HG03159 (cell line): ENCODE data around the gene KAT2B.
"Not testable (repeated sequence)": the region's sequence is repeated elsewhere in the genome, so short reads cannot be mapped to it uniquely, and the experiment has no call there.

Experiments
- ATAC-seq: cut with Tn5 transposase; IDR thresholded peaks from one replicate; pipeline ENCODE4 v1.9.1; 2021; ENCODE audit warnings: mild to moderate bottlenecking, moderate library complexity; ENCODE audit not compliant: unreplicated experiment

KAT2B gene

DNA sequence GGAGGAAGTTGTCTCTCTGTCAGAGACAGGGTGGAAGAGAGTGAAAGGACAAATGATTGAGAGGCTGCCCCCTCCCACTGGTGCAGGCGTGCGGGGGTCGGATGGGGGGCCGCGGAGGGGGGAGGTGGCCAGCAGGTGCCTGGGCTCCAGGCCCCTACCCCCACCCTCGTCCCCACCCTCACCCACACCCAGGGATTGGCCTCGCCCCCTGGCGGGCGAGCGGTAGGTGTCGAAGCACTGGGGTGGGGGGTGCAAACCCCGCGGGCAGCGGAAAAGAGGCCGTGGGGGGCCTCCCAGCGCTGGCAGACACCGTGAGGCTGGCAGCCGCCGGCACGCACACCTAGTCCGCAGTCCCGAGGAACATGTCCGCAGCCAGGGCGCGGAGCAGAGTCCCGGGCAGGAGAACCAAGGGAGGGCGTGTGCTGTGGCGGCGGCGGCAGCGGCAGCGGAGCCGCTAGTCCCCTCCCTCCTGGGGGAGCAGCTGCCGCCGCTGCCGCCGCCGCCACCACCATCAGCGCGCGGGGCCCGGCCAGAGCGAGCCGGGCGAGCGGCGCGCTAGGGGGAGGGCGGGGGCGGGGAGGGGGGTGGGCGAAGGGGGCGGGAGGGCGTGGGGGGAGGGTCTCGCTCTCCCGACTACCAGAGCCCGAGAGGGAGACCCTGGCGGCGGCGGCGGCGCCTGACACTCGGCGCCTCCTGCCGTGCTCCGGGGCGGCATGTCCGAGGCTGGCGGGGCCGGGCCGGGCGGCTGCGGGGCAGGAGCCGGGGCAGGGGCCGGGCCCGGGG is at the start of gene KAT2B:
KAT2B (plus strand) TSS at position 682 of the 783 bp plus-strand sequence; CDS start at position 714, 32 bp downstream.
- peak; percentile 54 for ATAC-seq

DNA sequence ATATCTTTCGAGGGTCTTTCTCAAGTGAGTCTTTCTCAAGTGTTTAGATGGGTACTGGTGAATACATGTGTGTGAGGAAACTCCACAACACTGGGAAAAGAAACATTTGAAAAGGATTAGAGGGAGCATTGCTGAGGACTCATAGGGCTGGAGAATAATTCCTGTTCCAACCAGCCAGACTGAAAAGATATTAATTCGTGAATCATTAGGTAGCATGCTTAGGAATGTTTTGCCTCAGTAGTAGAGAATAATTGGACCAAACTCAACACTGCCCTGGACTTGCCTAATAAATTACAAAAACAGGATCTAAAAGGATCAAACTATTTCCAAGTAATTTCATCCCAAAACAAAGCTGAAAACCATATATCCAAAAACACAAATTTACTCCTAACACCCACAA is 45.5 kb upstream of the KAT2B start:
- no peak for ATAC-seq

DNA sequence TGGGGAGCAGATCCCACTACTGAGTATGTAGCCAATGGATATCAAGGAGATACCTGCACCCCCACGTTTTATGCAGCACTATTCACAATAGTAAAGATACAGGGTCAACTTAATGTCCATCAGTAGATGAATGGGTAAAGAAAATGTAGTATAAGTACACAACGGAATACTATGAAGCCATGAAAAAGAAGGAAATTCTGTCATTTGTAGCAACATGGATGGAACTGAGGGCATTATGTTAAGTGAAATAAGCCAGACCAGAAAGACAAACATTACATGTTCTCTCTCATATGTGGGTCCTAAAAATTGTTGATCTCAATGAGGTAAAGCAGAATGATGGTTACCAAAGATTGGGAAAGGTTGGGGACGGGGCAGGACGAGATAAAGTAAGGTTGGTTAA is 42.7 kb upstream of the KAT2B start:
- no peak for ATAC-seq

DNA sequence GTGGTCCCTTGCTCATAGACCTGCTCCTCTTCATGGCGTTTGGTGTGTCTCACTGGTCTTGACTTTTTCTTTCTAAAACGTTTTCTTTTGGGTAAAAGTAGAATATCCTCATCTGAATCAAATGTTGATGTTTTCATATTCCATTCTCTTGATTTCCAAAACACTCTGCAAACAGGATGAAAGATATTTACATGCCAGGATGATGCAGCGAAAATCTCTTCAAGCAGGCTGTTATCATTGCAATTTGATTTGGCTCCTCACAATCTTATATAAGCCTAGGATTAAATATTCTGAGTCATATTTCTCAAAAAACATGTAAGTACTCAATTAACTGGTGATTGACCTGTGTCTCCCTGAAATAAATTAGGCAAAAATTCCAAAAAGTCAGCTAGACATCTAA is 38.3 kb upstream of the KAT2B start:
- ATAC-seq, result no peak

DNA sequence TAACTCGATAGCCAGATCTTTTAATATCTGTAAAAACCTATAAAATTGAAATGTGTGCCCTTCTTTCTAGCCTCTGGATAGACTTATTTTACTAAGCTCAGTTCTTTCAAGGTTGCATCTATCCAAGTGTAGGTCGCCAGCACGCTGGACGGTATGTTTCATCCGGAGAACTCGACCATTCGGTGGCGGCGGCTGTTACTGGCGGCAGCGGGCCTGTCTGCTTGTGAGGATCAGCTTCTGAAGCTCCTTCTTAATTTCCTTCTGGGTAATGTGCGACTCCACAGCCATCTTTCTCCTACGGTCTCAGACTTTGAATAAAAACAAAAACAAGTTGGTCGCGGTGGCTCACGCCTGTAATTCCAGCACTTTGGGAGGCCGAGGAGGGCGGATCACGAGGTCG is 32.3 kb upstream of the KAT2B start:
- ATAC-seq, result no peak

DNA sequence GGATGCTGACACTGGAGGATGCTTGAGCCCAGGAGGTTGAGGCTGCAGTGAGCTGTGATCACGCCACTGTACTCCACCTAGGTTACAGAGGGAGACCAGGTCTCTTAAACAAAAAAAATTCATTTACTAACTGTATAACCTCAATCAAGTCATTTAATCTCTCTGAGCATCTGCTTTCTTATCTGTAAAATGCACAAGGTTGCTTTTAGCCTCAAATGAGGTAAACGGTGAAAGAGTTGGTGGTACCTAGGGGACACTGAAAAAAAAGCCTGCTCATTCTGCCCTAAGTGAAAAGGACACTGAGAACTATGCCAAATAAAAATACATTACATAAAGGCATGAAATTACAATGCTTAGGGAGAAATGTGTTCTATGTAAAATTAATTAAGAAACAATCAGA is 31.6 kb upstream of the KAT2B start:
- no peak for ATAC-seq

DNA sequence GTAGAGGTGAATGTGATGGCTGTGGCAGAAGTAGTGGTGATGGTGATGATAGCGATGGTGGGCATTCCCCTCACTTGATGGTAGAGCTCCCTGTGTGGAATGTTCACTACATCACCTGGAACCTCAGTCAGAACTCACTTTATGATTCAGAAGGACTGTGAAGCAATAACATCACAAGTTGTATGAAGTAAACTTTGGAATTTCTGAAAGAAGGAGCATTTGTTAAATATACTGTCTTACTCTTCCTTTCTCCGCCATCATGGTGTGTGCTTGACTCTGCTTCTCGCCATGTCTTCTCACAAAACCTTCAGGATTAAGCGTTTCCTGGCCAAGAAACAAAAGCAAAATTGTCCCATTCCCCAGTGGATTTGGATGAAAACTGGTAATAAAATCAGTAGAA is 28.1 kb upstream of the KAT2B start, which contains the start of gene PP2D1:
PP2D1 (minus strand) TSS at position 101 of the 400 bp plus-strand sequence. CDS start 192 bp downstream, outside the sequence.
- ATAC-seq, result no peak

DNA sequence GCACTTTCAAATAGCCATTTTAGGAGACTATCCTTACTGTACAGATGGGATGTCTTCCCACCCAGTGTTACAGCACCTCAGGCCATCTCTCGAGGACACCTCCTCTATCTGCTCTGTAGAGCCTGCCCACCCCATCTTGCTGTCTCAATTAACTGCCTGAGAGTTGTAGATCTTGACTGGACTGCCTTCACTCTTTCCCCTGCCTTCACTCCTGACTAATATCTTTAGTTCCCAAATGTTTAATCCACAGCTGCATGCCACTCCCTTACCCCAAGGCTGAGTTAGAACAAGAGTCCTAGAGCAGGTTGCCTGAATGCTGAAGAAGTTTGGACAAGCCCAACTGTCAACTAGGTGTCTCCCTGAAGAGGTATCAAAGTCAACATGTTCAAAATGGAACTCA is 26.9 kb upstream of the KAT2B start:
- ATAC-seq, result no peak

DNA sequence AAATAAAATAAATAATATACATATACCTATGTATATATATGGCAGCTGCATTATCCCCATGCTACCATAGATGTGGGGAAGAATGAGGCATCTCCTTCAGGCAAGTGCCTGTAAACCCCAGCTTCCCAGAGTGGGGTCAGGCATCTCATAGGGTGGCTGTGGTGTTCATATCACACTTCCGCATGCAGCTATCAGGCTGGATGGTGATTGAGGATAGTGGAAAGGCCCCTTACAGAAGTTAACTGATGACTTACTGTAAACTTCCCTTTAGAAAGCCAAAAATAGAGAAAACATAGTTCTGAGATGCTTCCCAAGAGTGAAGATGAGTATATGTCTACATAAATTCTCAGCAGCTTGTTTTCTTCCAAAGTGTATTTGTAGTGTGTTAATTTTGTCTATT is 24.7 kb upstream of the KAT2B start:
- ATAC-seq, result no peak

DNA sequence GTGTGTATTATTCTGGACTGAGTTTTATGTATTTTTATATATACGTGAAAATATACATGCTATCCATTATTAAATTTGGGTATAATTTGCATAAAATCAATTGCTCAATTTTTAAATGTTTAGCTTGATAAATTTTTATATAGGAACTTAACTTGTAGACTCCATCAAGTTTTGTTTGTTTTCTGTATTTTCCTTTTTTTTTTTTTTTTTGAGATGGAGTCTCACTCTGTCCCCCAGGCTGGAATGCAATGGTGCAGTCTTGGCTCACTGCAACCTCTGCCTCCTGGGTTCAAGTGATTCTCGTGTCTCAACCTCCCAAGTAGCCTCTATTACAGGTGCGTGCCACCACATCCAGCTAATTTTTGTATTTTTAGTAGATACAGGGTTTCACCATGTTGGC is 24.2 kb upstream of the KAT2B start:
- not testable (repeated sequence) for ATAC-seq

DNA sequence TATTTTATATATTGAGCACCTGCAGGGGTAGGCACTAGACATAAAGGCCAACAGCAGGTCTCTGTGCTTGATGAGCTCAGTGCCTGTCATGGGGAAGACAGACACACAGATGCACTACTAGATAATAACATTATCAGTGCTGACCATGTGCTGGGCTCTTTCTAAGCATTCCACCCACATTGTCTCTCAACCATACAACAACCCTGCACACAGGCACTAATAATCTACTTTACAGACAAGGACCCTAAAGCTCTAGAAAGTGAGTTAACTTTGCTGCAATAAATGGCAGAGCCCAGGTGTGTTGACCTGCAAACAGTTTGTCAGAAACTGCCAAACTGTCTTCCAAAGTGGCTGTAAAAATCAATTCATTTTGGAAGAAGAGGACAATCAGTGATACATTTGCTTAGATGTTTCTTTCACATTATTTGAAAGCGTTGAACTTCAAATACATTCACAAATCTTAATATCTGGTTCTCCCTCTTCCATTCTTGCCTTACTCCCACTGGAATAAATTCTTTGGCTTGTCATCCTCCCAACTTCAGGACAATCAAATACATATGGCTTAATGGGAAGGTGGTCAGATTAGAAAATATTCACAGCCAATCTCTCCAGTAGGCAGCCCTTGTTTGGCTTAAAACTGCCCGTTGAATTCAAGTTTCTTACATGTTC is 17.2 kb upstream of the KAT2B start:
- no peak for ATAC-seq

DNA sequence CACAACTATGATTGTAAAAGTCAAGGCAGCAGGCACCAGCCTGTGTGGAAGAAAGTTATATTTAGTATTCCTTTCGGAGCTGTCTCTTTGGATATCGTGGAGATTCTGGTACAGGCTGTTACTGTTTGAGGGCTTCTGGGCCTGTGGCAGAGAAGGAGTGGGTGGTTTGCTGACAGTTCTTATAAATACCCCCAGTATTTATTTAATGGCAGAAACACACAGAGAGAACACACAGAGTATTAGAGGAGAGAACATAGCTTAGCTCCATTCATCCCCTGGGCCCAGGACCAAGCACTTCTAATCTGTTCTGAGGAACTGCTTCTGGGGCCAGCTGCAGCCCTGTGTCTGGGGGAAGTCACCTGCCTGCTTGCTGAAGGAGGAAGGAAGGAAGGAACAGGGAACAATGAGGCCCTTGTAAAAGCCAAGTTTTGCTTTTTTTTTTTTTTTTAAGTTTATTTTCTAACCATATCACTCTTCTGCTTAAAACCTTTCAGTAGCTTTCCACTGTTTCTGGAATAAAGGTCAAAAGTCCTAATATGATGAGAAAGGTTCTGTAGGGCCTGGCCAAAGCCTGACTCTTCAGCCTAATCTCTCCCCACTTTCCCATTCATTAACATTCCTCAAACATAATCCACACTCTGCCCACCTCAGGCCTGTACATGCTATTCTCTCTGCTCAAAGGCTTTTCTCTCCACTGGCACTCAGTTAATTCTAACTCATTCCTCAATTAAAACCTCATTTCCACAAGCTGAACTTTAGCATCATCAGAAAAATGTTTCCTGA is 16.4 kb upstream of the KAT2B start:
- ATAC-seq, result no peak

DNA sequence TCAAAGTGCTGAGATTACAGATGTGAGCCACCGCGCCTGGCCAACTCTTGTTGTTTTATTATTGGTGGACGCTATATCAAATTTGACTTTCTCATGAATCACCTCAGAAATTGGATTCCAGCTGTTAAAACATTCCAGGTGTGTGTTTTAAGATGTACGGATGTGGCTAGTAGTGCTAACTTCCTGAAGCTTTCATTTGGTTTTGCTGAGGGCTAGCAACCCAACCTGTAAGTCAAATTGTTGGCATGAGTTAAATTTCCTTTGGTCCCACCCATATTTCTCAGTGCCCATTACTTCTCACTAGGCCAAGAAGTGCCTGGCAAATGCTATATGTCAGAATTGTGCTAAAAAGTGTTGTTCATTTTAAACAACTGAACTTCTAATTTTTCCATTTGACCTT is 13.1 kb upstream of the KAT2B start:
- no peak for ATAC-seq

DNA sequence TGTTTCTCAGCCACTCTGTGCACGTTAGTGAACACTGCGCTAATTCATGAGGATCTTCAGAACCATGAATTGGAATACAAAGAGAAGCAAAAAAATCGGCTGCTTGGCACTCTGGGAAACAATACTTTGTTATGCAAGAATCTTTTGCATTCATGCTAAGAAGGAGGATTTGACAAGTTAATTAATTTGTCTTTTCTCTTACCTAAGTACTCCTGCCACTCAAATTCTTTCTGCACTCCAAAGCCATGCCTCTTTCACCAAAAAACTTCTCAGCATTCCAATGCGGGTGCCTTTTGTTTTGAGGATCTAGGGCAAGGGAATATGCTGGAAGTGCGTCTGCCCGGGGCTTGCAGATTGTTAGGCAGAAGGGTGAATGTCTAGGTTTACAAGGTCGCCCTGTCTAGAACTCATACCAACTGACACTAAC is 11.3 kb upstream of the KAT2B start:
- no peak for ATAC-seq

DNA sequence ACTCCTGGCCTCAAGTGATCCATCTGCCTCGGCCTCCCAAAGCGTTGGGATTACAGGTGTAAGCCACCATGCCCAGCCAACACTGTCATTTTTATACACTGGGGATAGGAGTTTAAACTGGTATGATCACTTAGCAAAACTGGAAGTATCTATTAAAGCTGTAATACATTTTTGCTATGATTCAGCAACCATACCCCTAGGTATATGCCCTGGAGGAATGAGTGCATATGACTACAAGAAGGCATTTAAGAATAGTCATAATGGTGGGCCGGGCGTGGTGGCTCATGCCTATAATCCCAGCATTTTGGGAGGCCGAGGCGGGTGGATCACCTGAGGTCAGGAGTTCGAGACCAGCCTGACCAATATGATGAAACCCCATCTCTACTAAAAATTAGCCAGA is 8.3 kb upstream of the KAT2B start:
- ATAC-seq, result not testable (repeated sequence)

DNA sequence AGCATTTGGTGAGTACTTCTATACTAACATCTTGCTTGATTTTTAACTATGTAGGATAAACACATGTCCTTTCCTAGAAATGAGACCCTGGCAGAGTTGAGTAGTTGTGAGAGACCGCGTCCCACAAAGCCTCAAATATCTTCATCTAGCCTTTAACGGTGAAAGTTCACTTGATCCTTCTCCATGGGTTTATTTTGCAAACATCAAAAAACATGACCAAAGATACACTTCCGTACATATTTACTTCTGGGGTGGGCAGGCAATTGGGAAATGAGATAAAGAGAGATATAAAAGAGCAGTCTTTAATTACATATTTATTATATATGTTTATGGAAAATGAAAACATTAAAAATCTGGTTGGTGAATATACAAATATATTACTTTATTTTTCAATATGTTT is 5.2 kb upstream of the KAT2B start:
- no peak for ATAC-seq

DNA sequence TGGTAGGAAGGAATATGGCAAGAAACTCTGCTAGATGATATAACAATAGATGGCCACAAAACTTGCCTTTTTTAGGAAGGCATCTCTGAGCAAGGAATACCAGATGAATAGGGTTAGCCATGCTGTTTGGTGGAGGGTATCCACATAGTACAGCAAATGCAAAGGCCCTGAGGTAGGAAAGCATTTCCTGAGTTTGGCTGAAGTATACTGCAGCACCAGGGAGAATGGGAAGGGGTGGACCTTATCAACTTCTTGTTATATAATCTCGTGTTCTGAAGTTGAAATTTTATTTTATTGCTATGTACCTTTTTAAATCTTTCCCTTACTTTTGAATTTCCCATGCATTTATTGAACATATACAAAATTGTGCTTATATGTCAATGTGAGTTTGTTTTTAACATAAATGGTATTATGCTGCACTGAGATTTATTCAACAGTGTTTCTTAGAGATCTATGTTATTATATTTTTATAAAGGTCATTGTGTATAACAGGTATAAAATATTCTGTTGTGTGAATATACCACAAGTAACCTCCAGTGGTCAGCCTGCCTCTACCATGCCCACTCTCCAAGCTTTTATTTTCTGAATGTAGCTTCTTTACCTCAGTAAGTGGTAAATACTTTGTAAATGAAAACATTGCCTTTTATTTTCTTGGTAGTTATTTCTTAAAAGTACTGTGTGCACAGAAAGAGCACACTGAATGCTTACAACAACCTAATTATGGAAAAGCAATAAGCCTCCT is 2.8 kb upstream of the KAT2B start:
- no peak for ATAC-seq

DNA sequence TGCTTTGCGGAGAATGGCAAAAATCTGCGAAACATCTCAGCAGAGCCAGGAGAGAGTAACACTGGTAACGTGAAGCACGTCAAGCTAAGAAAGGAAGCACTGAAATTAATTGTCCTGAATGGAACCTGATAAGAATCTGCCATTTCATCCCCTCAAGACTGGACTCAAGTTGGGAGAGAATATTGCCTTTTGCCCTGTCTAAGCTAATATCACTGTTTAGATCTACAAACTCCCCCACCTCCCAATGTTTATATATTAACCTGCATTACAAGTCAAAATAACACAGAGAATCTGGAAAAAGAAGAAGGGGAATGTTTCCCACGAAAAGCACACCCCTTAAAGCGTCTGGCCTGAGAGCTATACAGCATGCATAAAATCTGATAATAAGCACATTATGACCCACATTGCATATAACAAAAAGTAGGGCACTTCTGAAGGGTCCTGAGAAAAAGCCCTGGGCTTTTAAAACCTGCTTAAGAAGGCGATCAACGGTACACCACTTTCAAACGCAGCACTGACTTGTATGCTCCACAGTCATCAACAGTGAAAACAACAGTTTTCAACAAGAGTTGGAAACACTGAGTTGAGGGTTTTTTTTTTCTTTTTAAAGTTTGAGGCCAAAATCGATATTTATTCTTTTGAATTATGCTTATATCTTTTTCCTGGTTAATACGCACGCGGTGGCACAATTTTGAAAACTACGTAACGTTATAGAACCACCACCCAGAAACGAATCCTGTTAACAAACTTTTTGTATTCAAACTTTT is 1.4 kb upstream of the KAT2B start:
- no peak for ATAC-seq

DNA sequence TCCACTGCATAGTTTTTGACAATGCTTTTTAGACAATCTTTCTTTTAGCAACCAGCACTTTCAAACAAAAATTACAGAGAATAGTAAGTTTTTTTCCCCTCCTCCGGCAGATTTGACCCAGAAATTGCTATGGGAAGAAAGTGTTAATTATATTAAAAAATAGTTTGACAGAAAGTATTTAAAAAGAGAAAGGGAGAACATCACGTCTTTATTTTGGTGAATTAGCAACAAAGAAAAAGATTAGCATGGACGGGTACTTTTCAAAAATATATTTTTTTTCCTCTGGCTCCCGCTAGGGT is 831 bp upstream of the KAT2B start:
- no peak for ATAC-seq

DNA sequence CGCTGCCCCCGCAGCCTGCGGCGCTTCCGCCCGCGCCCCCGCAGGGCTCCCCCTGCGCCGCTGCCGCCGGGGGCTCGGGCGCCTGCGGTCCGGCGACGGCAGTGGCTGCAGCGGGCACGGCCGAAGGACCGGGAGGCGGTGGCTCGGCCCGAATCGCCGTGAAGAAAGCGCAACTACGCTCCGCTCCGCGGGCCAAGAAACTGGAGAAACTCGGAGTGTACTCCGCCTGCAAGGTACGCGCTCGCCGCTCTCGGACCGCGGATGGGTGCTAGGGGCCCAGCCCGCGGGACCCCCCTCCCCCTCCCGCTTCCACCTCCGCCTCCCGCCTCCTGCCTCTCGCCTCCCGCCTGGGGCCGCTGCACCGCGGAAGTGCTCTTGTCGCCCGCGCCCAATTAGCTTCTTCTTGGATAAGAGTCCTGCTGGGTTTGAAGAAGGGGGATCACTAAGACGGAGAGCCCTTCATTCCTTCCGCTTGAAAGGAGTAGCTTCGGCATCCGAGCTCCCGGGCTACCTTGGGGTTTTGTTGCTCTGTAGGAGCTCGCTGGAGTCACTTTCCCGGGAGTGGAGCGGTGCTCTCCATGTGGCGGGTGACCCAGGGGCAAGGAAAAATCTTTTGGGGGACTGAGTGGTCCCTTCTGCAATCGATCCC is 426 bp downstream of the KAT2B start:
- ATAC-seq, result peak; percentile 33
